Iris pigment epithelial cell (primary cell): ENCODE data around the gene EGLN3.
"Not testable (repeated sequence)": the region's sequence is repeated elsewhere in the genome, so short reads cannot be mapped to it uniquely, and the experiment has no call there.

Experiments used
- DNase-seq: peaks from one replicate; pipeline ENCODE4 v3.0.0-alpha.2; 2011; ENCODE audit warnings: low read depth

The EGLN3 gene

GRCh38 chr14:33934938-33935337, 15.9 kb downstream of the EGLN3 start:
- no peak for DNase-seq

- DNase-seq: no peak
These were observed 16.7 kb downstream of the EGLN3 start for GRCh38 chr14:33934043-33934750.

- no peak for DNase-seq
These were observed 17.4 kb downstream of the EGLN3 start for GRCh38 chr14:33933386-33933933.

- DNase-seq: peak; percentile 19
These were observed 18.1 kb downstream of the EGLN3 start for GRCh38 chr14:33932576-33933345.

GRCh38 chr14:33932033-33932432, 18.8 kb downstream of the EGLN3 start:
- no peak for DNase-seq

- DNase-seq: no peak
These were observed 19.4 kb downstream of the EGLN3 start for GRCh38 chr14:33931461-33931860.

GRCh38 chr14:33930439-33930838, 20.4 kb downstream of the EGLN3 start:
- no peak for DNase-seq

GRCh38 chr14:33929799-33930408, 21.0 kb downstream of the EGLN3 start:
- no peak for DNase-seq

GRCh38 chr14:33928895-33929294, 22.0 kb downstream of the EGLN3 start:
- DNase-seq: no peak

GRCh38 chr14:33927944-33928343, 22.9 kb downstream of the EGLN3 start:
- no peak for DNase-seq

GRCh38 chr14:33926967-33927366, 23.9 kb downstream of the EGLN3 start:
- not testable (repeated sequence) for DNase-seq

GRCh38 chr14:33925946-33926345, 24.9 kb downstream of the EGLN3 start:
- DNase-seq: no peak

- no peak for DNase-seq
These were observed 25.6 kb downstream of the EGLN3 start for GRCh38 chr14:33925235-33925634.

GRCh38 chr14:33924566-33925100, 26.2 kb downstream of the EGLN3 start:
- DNase-seq: no peak

GRCh38 chr14:33922125-33922524, 28.7 kb downstream of the EGLN3 start:
- no peak for DNase-seq

GRCh38 chr14:33918256-33918655, 32.6 kb downstream of the EGLN3 start:
- no peak for DNase-seq

- DNase-seq: no peak
These were observed 33.2 kb downstream of the EGLN3 start for GRCh38 chr14:33917661-33918060.

- peak; percentile 22 for DNase-seq
These were observed 34.0 kb downstream of the EGLN3 start for GRCh38 chr14:33916663-33917565.

- no peak for DNase-seq
These were observed 35.2 kb downstream of the EGLN3 start for GRCh38 chr14:33915682-33916081.

- peak; percentile 85 for DNase-seq
These were observed 36.0 kb downstream of the EGLN3 start for GRCh38 chr14:33914676-33915516.

GRCh38 chr14:33911046-33911445, 39.8 kb downstream of the EGLN3 start:
- DNase-seq: no peak
